Esophagus squamous epithelium (tissue), 4 donors: Measurements from ENCODE around the gene HTN3.

Experiments used
- CTCF ChIP-seq, 6 experiments: fragments of 450-650 bp in 4 of 6; fragments of 200-600 bp in 2 of 6; sonication (generic) in 2 of 6; IDR thresholded peaks; one replicate each; pipeline ENCODE4 v1.5.1; 2016 to 2019; ENCODE audit warnings: antibody characterized with exemption in 6 of 6, mild to moderate bottlenecking in 4 of 6, moderate library complexity in 4 of 6
- POLR2A ChIP-seq, 4 donors: fragments of 450-650 bp; IDR thresholded peaks; one replicate each; pipeline ENCODE4 v1.6.1; 2017; ENCODE audit warnings: antibody characterized with exemption in 4 of 4, mild to moderate bottlenecking in 4 of 4, moderate library complexity in 3 of 4

- TF ChIP-seq CTCF (IDR thresholded peaks at IDR 0.05), result no peak
- no peak for TF ChIP-seq POLR2A (IDR thresholded peaks at IDR 0.05)
These were observed 27.5 kb upstream of the HTN3 start for GRCh38 chr4:70000711-70001110.
